ENCODE results near the gene MANSC1.

MANSC1 gene

GRCh38 chr12:12349711-12350665, at the start of gene MANSC1:
Gene MANSC1 (minus strand): TSS chr12:12350242. CDS start chr12:12343314, 6,928 bp downstream.
- Mint-ChIP-seq H3K36me3 (no peaks in the 10 kb centered on the region), H3K9me3 (ENCODE audit: low read depth) (no peaks in the 10 kb centered on the region), H3K4me1 (ENCODE audit: low read depth) (peaks cover 30% of the 10 kb centered on the region), H3K4me3 (peak within 1 kb of the TSS; percentile 74), H3K27me3 (no peaks in the 10 kb centered on the region), H3K27ac (peak within 1 kb of the TSS; percentile 46)

GRCh38 chr12:12399161-12399560, 49.1 kb upstream of the MANSC1 start:
- H3K9me3 Mint-ChIP-seq (ENCODE audit: low read depth), result peaks cover 7% of the 10 kb centered on the region
- no peaks in the 10 kb centered on the region for H3K27me3 Mint-ChIP-seq
- peaks cover 14% of the 10 kb centered on the region for H3K36me3 Mint-ChIP-seq
- H3K4me3 Mint-ChIP-seq, result no peak overlapping the region
- H3K4me1 Mint-ChIP-seq (ENCODE audit: low read depth), result peaks cover 19% of the 10 kb centered on the region
- no peak overlapping the region for H3K27ac Mint-ChIP-seq

- H3K9me3 Mint-ChIP-seq (ENCODE audit: low read depth), result peaks cover 7% of the 10 kb centered on the region
- H3K36me3 Mint-ChIP-seq, result peaks cover 11% of the 10 kb centered on the region
- no peaks in the 10 kb centered on the region for H3K27me3 Mint-ChIP-seq
- no peak overlapping the region for H3K4me3 Mint-ChIP-seq
- no peak overlapping the region for H3K27ac Mint-ChIP-seq
- peaks cover 10% of the 10 kb centered on the region for H3K4me1 Mint-ChIP-seq (ENCODE audit: low read depth)
Observed at GRCh38 chr12:12398026-12398859, 48.2 kb upstream of the MANSC1 start.

GRCh38 chr12:12397184-12397583, 47.1 kb upstream of the MANSC1 start:
- Mint-ChIP-seq H3K9me3 (ENCODE audit: low read depth) (peaks cover 7% of the 10 kb centered on the region), H3K27ac (no peak overlapping the region), H3K27me3 (no peaks in the 10 kb centered on the region), H3K4me3 (no peak overlapping the region), H3K36me3 (peaks cover 12% of the 10 kb centered on the region), H3K4me1 (ENCODE audit: low read depth) (peaks cover 3% of the 10 kb centered on the region)

- Mint-ChIP-seq H3K4me1 (ENCODE audit: low read depth) (peaks cover 2% of the 10 kb centered on the region), H3K27ac (no peak overlapping the region), H3K4me3 (no peak overlapping the region), H3K36me3 (peaks cover 12% of the 10 kb centered on the region), H3K27me3 (no peaks in the 10 kb centered on the region), H3K9me3 (ENCODE audit: low read depth) (peaks cover 7% of the 10 kb centered on the region)
Observed at GRCh38 chr12:12396694-12397093, 46.7 kb upstream of the MANSC1 start.

GRCh38 chr12:12393171-12393570, 43.1 kb upstream of the MANSC1 start:
- H3K27me3 Mint-ChIP-seq, result no peaks in the 10 kb centered on the region
- H3K9me3 Mint-ChIP-seq (ENCODE audit: low read depth), result no peaks in the 10 kb centered on the region
- peaks cover 15% of the 10 kb centered on the region for H3K36me3 Mint-ChIP-seq
- H3K4me3 Mint-ChIP-seq, result no peak overlapping the region
- H3K27ac Mint-ChIP-seq, result no peak overlapping the region
- H3K4me1 Mint-ChIP-seq (ENCODE audit: low read depth), result peaks cover 8% of the 10 kb centered on the region

GRCh38 chr12:12392413-12392812, 42.4 kb upstream of the MANSC1 start:
- Mint-ChIP-seq H3K36me3 (peaks cover 19% of the 10 kb centered on the region), H3K27ac (no peak overlapping the region), H3K4me1 (ENCODE audit: low read depth) (peaks cover 16% of the 10 kb centered on the region), H3K4me3 (no peak overlapping the region), H3K27me3 (no peaks in the 10 kb centered on the region), H3K9me3 (ENCODE audit: low read depth) (no peaks in the 10 kb centered on the region)

GRCh38 chr12:12387501-12387900, 37.5 kb upstream of the MANSC1 start:
- no peak overlapping the region for H3K4me3 Mint-ChIP-seq
- peaks cover 41% of the 10 kb centered on the region for H3K4me1 Mint-ChIP-seq (ENCODE audit: low read depth)
- H3K27ac Mint-ChIP-seq, result peak overlapping the region; percentile 81
- H3K27me3 Mint-ChIP-seq, result no peaks in the 10 kb centered on the region
- no peaks in the 10 kb centered on the region for H3K9me3 Mint-ChIP-seq (ENCODE audit: low read depth)
- H3K36me3 Mint-ChIP-seq, result peaks cover 35% of the 10 kb centered on the region

- no peaks in the 10 kb centered on the region for H3K9me3 Mint-ChIP-seq (ENCODE audit: low read depth)
- H3K4me1 Mint-ChIP-seq (ENCODE audit: low read depth), result peaks cover 56% of the 10 kb centered on the region
- H3K27ac Mint-ChIP-seq, result peak overlapping the region; percentile 78
- peak overlapping the region; percentile 52 for H3K4me3 Mint-ChIP-seq
- H3K27me3 Mint-ChIP-seq, result no peaks in the 10 kb centered on the region
- H3K36me3 Mint-ChIP-seq, result peaks cover 31% of the 10 kb centered on the region
Observed at GRCh38 chr12:12384571-12385340, 34.7 kb upstream of the MANSC1 start.

GRCh38 chr12:12381982-12382381, 31.9 kb upstream of the MANSC1 start:
- H3K4me3 Mint-ChIP-seq, result no peak overlapping the region
- peaks cover 52% of the 10 kb centered on the region for H3K4me1 Mint-ChIP-seq (ENCODE audit: low read depth)
- H3K36me3 Mint-ChIP-seq, result peaks cover 27% of the 10 kb centered on the region
- H3K9me3 Mint-ChIP-seq (ENCODE audit: low read depth), result no peaks in the 10 kb centered on the region
- H3K27me3 Mint-ChIP-seq, result no peaks in the 10 kb centered on the region
- H3K27ac Mint-ChIP-seq, result no peak overlapping the region

- Mint-ChIP-seq H3K36me3 (peaks cover 26% of the 10 kb centered on the region), H3K4me1 (ENCODE audit: low read depth) (peaks cover 56% of the 10 kb centered on the region), H3K27me3 (no peaks in the 10 kb centered on the region), H3K4me3 (no peak overlapping the region), H3K27ac (no peak overlapping the region), H3K9me3 (ENCODE audit: low read depth) (no peaks in the 10 kb centered on the region)
Observed at GRCh38 chr12:12380949-12381593, 31.0 kb upstream of the MANSC1 start.

- Mint-ChIP-seq H3K9me3 (ENCODE audit: low read depth) (no peaks in the 10 kb centered on the region), H3K4me3 (peak overlapping the region; percentile 38), H3K27me3 (no peaks in the 10 kb centered on the region), H3K27ac (peak overlapping the region; percentile 91), H3K36me3 (peaks cover 24% of the 10 kb centered on the region), H3K4me1 (ENCODE audit: low read depth) (peaks cover 52% of the 10 kb centered on the region)
Observed at GRCh38 chr12:12379831-12380730, 30.0 kb upstream of the MANSC1 start.

GRCh38 chr12:12378616-12379015, 28.6 kb upstream of the MANSC1 start:
- H3K27me3 Mint-ChIP-seq, result no peaks in the 10 kb centered on the region
- peaks cover 40% of the 10 kb centered on the region for H3K4me1 Mint-ChIP-seq (ENCODE audit: low read depth)
- no peak overlapping the region for H3K4me3 Mint-ChIP-seq
- peak overlapping the region; percentile 2 for H3K27ac Mint-ChIP-seq
- peaks cover 16% of the 10 kb centered on the region for H3K36me3 Mint-ChIP-seq
- H3K9me3 Mint-ChIP-seq (ENCODE audit: low read depth), result no peaks in the 10 kb centered on the region
